SU-DHL-6 (cell line): ENCODE data around the gene HYCC1.

Source experiments
- H2AFZ ChIP-seq: fragments of 200-600 bp; sonication (generic); 2 replicates; pipeline ENCODE4 v1.6.1; 2014; ENCODE audit warnings: low read depth, mild to moderate bottlenecking, moderate library complexity, mixed read lengths, antibody characterized with exemption, low read length; ENCODE audit not compliant: severe bottlenecking
- H3F3A ChIP-seq: fragments of 200-600 bp; shearing (Covaris generic); 2 replicates; pipeline ENCODE4 v1.6.0; 2016; ENCODE audit warnings: antibody characterized with exemption, mild to moderate bottlenecking; ENCODE audit not compliant: insufficient read depth
- H3K27ac ChIP-seq: fragments of 200-600 bp; sonication (generic); 2 replicates; pipeline ENCODE4 v1.5.1; 2016; ENCODE audit warnings: low read depth, mild to moderate bottlenecking, low read length, moderate library complexity, mixed read lengths
- H3K27me3 ChIP-seq: fragments of 200-600 bp; sonication (generic), shearing (Covaris generic); 2 replicates; pipeline ENCODE4 v1.6.0; 2014; ENCODE audit warnings: mild to moderate bottlenecking, low read length
- H3K36me3 ChIP-seq: fragments of 200-600 bp; sonication (generic); 2 replicates; pipeline ENCODE4 v1.6.1; 2014; ENCODE audit warnings: mild to moderate bottlenecking, low read length, mixed read lengths
- H3K4me2 ChIP-seq: fragments of 300-600, 200-600 bp; shearing (Covaris generic), sonication (generic); 2 replicates; pipeline ENCODE4 v1.6.0; 2014; ENCODE audit warnings: low read length, low read depth, mild to moderate bottlenecking; ENCODE audit not compliant: poor library complexity, severe bottlenecking
- H3K4me3 ChIP-seq: fragments of 200-600 bp; sonication (generic); 2 replicates; pipeline ENCODE4 v1.5.1; 2014; ENCODE audit warnings: antibody characterized with exemption, low read length, mild to moderate bottlenecking, mixed read lengths; ENCODE audit not compliant: insufficient read depth, poor library complexity, severe bottlenecking
- H3K79me2 ChIP-seq: fragments of 200-600 bp; sonication (generic); 2 replicates; pipeline ENCODE4 v1.6.1; 2014; ENCODE audit warnings: mild to moderate bottlenecking, low read length, moderate library complexity; ENCODE audit not compliant: insufficient read depth
- H3K9ac ChIP-seq: fragments of 200-600 bp; sonication (generic); 2 replicates; pipeline ENCODE4 v1.7.0; 2014; ENCODE audit warnings: mild to moderate bottlenecking, low read length
- H3K9me2 ChIP-seq: fragments of 200-600 bp; sonication (generic); replicated peaks from 2 replicates; pipeline ENCODE4 v1.6.1; 2014; ENCODE audit warnings: low read length; ENCODE audit not compliant: insufficient read depth
- H3K9me3 ChIP-seq: fragments of 200-600 bp; sonication (generic); 2 replicates; pipeline ENCODE4 v1.6.1; 2014; ENCODE audit warnings: low read length, mixed read lengths; ENCODE audit not compliant: insufficient read depth
- H4K20me1 ChIP-seq: fragments of 200-600 bp; sonication (generic); 2 replicates; pipeline ENCODE4 v1.6.1; 2014; ENCODE audit warnings: low read depth, mild to moderate bottlenecking, antibody characterized with exemption, low read length, moderate library complexity, mixed read lengths
- EZH2phosphoT487 ChIP-seq: fragments of 200-600 bp; sonication (generic), shearing (Covaris generic); conservative IDR thresholded peaks from 2 replicates; pipeline ENCODE4 v1.6.1; 2018; ENCODE audit warnings: mild to moderate bottlenecking, antibody characterized with exemption, low read length, moderate library complexity, mixed read lengths
- TF ChIP-seq, protein P1 (sequence below): fragments of 200-600 bp; sonication (generic); IDR thresholded peaks from one replicate; pipeline ENCODE4 v1.5.1; 2017; ENCODE audit warnings: antibody characterized with exemption, mild to moderate bottlenecking, low read length, moderate library complexity; ENCODE audit not compliant: insufficient read depth, poor library complexity, severe bottlenecking

Gene HYCC1

DNA sequence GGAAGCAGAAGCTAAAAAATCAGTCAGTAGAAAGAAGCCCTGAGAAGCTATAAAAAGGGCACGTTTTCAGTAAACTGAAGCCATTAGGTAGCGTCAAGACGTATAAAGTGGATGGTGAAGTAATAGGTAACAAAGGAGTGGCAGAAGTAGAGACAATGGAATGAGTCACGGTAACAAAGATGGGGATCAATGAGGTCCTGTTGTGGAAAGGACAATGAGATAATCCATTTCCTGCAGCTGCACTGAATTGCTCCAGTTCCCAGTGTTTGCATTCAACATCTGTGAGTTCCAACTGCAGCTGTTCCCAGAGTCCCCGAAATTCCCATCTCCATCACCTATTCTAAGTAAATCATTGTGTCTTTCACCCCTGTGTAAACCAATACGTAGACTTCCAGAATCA is 4.8 kb upstream of the HYCC1 start:
- H3K9me3 ChIP-seq = no peaks in the 10 kb centered on the region
- peaks cover 12% of the 10 kb centered on the region; the same call in 1 of the 2 replicates for H3F3A ChIP-seq
- no peaks in the 10 kb centered on the region for H3K9me2 ChIP-seq
- H2AFZ ChIP-seq = peak overlapping the region; percentile 8
- no peaks in the 10 kb centered on the region for H3K79me2 ChIP-seq
- no peak for TF ChIP-seq EZH2phosphoT487
- TF ChIP-seq, protein P1, sequence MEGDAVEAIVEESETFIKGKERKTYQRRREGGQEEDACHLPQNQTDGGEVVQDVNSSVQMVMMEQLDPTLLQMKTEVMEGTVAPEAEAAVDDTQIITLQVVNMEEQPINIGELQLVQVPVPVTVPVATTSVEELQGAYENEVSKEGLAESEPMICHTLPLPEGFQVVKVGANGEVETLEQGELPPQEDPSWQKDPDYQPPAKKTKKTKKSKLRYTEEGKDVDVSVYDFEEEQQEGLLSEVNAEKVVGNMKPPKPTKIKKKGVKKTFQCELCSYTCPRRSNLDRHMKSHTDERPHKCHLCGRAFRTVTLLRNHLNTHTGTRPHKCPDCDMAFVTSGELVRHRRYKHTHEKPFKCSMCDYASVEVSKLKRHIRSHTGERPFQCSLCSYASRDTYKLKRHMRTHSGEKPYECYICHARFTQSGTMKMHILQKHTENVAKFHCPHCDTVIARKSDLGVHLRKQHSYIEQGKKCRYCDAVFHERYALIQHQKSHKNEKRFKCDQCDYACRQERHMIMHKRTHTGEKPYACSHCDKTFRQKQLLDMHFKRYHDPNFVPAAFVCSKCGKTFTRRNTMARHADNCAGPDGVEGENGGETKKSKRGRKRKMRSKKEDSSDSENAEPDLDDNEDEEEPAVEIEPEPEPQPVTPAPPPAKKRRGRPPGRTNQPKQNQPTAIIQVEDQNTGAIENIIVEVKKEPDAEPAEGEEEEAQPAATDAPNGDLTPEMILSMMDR = no peak
- no peak overlapping the region for H3K4me3 ChIP-seq
- no peaks in the 10 kb centered on the region for H3K27me3 ChIP-seq
- H4K20me1 ChIP-seq = no peaks in the 10 kb centered on the region
- H3K4me2 ChIP-seq = no peak overlapping the region
- H3K27ac ChIP-seq = no peak overlapping the region
- H3K36me3 ChIP-seq = no peaks in the 10 kb centered on the region
- H3K9ac ChIP-seq = no peak overlapping the region

DNA sequence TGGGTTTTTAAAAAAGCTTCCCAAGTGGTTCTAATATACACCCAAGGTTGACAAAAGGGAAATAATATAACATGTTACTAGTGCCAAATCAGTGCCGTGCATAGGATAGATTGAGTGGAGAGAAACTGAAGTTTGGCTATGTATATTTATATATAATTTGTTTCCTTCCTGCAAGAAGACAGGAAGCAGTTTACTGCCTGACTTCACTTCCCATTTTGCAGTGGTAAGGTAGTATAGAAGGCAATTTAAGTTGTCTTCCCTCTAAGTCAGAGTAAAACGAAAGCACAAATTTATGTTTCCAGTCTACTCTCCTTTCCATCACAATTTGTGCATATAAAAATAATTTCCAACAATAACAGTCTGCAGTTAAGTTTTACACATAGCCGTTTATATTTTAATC is 3.4 kb upstream of the HYCC1 start:
- Histone ChIP-seq H3K9ac (no peak overlapping the region), H3K27ac (peak overlapping the region; percentile 48), H4K20me1 (peaks cover 6% of the 10 kb centered on the region), H3K36me3 (no peaks in the 10 kb centered on the region), H2AFZ (peak overlapping the region; percentile 87), H3K79me2 (peaks cover 10% of the 10 kb centered on the region), H3K4me2 (peak overlapping the region; percentile 57), H3K4me3 (peak overlapping the region; percentile 14), H3K27me3 (no peaks in the 10 kb centered on the region), H3K9me3 (no peaks in the 10 kb centered on the region), H3K9me2 (no peaks in the 10 kb centered on the region), H3F3A (peaks cover 12% of the 10 kb centered on the region; the same call in 1 of the 2 replicates)
- TF ChIP-seq EZH2phosphoT487 = no peak
- TF ChIP-seq, protein P1 = no peak

DNA sequence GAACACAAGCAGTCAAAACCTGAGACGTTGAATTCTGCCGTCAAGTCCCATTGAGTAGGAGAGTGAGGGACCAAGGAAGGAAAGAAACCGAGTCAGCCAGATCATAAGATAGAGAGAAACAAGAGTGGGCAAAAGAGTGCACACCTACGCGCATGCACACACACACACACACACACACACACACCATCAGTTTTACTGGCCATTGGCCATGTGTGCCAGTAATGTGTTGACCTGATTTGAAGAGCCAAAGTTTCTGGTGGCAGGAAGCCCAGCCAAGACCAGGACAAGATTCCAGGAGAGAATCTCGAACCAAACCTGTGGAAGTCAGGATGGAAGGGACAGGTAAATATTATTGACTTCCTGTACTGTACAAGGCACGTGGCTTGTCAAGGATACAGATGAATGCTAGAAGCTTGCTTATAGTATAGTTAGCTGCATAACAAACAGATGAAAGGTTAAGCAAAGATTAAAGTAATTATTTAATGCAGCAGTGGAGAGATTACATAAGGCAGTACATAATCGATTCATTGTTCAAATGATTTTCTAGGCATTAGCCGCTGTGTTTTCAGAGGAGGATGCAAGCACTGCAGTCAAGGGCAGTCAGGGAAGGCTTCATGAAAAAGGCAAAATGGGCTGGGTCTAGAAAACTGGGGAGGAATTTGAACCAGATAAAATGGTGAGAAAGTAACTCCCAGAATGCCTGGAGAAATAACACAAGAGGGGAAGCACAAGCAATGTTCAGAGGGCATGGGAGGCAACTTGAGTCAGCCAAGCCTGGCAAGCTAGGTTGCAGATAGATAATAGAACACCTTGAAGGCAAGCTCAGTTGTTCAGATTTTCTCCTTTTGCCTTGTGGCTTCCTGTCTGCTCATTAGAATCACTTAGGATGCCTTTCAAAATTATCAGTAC is 2.7 kb upstream of the HYCC1 start:
- H4K20me1 ChIP-seq = peaks cover 10% of the 10 kb centered on the region
- H3F3A ChIP-seq = peaks cover 12% of the 10 kb centered on the region; the same call in 1 of the 2 replicates
- no peaks in the 10 kb centered on the region for H3K9me2 ChIP-seq
- no peak overlapping the region for H3K9ac ChIP-seq
- peaks cover 17% of the 10 kb centered on the region for H3K79me2 ChIP-seq
- H3K9me3 ChIP-seq = no peaks in the 10 kb centered on the region
- no peaks in the 10 kb centered on the region for H3K27me3 ChIP-seq
- H3K36me3 ChIP-seq = no peaks in the 10 kb centered on the region
- peak overlapping the region; percentile 87 for H2AFZ ChIP-seq
- H3K4me2 ChIP-seq = peak overlapping the region; percentile 57
- peak overlapping the region; percentile 14 for H3K4me3 ChIP-seq
- peak overlapping the region; percentile 48 for H3K27ac ChIP-seq
- no peak for TF ChIP-seq EZH2phosphoT487

DNA sequence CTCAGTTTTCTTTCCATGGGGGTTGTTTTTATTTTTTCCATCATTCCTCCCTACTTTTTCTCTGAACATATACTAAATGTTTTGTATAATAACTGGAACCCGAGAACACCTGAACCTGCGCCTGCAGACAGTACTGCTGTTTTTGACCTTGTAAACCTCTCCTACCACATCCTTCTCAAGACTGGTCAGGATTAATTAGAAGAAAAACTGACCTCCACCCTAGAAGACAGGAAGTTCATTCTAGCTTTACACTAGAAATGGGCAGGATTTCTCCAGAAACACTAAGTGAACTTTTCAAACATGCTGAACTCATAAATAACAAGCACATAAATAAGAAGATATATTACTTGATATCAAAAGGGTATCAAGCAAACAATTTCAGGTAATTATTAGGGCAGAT is 751 bp upstream of the HYCC1 start:
- no peaks in the 10 kb centered on the region for H3K9me2 ChIP-seq
- H3K4me2 ChIP-seq = peak overlapping the region; percentile 64
- peak overlapping the region; percentile 9 for H3K4me3 ChIP-seq
- TF ChIP-seq, protein P1 = no peak
- no peak for TF ChIP-seq EZH2phosphoT487
- H3K36me3 ChIP-seq = no peaks in the 10 kb centered on the region
- H3K79me2 ChIP-seq = peaks cover 28% of the 10 kb centered on the region
- peaks cover 25% of the 10 kb centered on the region for H4K20me1 ChIP-seq
- H3K9me3 ChIP-seq = no peaks in the 10 kb centered on the region
- peak overlapping the region; percentile 92 for H2AFZ ChIP-seq
- peak overlapping the region; percentile 23; the same call in 1 of the 2 replicates for H3K27ac ChIP-seq
- H3F3A ChIP-seq = peaks cover 12% of the 10 kb centered on the region; the same call in 1 of the 2 replicates
- peak overlapping the region; percentile 22 for H3K9ac ChIP-seq
- no peaks in the 10 kb centered on the region for H3K27me3 ChIP-seq
